HCT116 (cell line): Measurements from ENCODE around the gene LMX1A. TPM values are rescaled to one million over a fixed set of nuclear protein-coding genes. Genes with fewer than 3 reads are reported as not detected.

Source experiments
- ATAC-seq: fragments of 200-7000 bp; cut with Tn5 transposase; 2 replicates; pipeline ENCODE4 v1.9.1; 2020; ENCODE audit warnings: mild to moderate bottlenecking, moderate library complexity
- BruUV-seq: library from RNA; stranded (reverse); fragments of 400-500 nt; replicated peaks from 2 replicates; lab custom pipeline; 2021; lab: Mats Ljungman, UMichigan
- CTCF ChIA-PET: fragments of 300-600 bp; sonication (Branson Sonifier 250); formaldehyde crosslinking; loops from one replicate; lab custom pipeline; 2021; ENCODE audit warnings: antibody characterized with exemption; lab: Charles Lee
- POLR2A ChIA-PET: fragments of 300-600, 350-600 bp; sonication (Branson Sonifier 250); formaldehyde crosslinking; loops from one replicate; lab custom pipeline; 2021; ENCODE audit warnings: antibody characterized with exemption; lab: Charles Lee
- RAD21 ChIA-PET, 2 experiments: fragments of 300-600 bp; sonication (Branson Sonifier 250); formaldehyde crosslinking; loops; one replicate each; lab custom pipeline; 2023; ENCODE audit warnings: low total read pairs in 2 of 2; ENCODE audit not compliant: uncharacterized antibody in 2 of 2, unreplicated experiment in 2 of 2, low non-redundant PET in 1 of 2; lab: Charles Lee
- DNase-seq: peaks from one replicate; pipeline ENCODE4 v3.0.0-alpha.2; 2010; ENCODE audit warnings: low read depth, low spot score
- H2AFZ ChIP-seq: fragments of 200-600 bp; shearing (Covaris generic), sonication (generic); 2 replicates; pipeline ENCODE4 v1.6.1; 2017; ENCODE audit warnings: low read depth, mixed run types, mixed read lengths, antibody characterized with exemption, low read length; ENCODE audit not compliant: poor library complexity, severe bottlenecking
- H3K27ac ChIP-seq: 2 replicates; pipeline ENCODE4 v1.5.1; 2012; ENCODE audit warnings: low read depth, low read length
- H3K27me3 ChIP-seq: fragments of 200-600 bp; sonication (generic); 2 replicates; pipeline ENCODE4 v1.6.1; 2016; ENCODE audit warnings: mixed run types, low read length, mixed read lengths; ENCODE audit not compliant: insufficient read depth
- H3K36me3 ChIP-seq, 2 experiments: fragments of 200-500 bp in 1 of 2; fragments of 200-600 bp in 1 of 2; sonication (Bioruptor generic) in 1 of 2; sonication (generic) in 1 of 2; 2 replicates each; pipeline versions ENCODE4 v1.5.1 to v1.6.1; 2014 to 2016; ENCODE audit warnings: low read length in 2 of 2, inconsistent platforms in 1 of 2, mixed read lengths in 1 of 2, mixed run types in 1 of 2; ENCODE audit not compliant: insufficient read depth in 2 of 2, control insufficient read depth in 1 of 2
- H3K4me1 ChIP-seq, 2 experiments: fragments of 200-600 bp in 1 of 2; sonication (generic) in 1 of 2; 2 replicates each; pipeline versions ENCODE4 v1.5.1 to v1.6.1; 2012 to 2017; ENCODE audit warnings: low read length in 2 of 2, inconsistent platforms in 1 of 2, mild to moderate bottlenecking in 1 of 2, mixed read lengths in 1 of 2, mixed run types in 1 of 2, moderate library complexity in 1 of 2; ENCODE audit not compliant: insufficient read depth in 2 of 2, control insufficient read depth in 1 of 2
- H3K4me2 ChIP-seq: fragments of 200-600 bp; sonication (generic); 2 replicates; pipeline ENCODE4 v1.6.1; 2017; ENCODE audit warnings: mixed run types, low read length, mixed read lengths
- H3K4me3 ChIP-seq, 2 experiments: fragments of 200-600 bp in 1 of 2; sonication (generic) in 1 of 2; replicated peaks in 1 of 2; 2 replicates each; pipeline ENCODE4 v1.5.1; 2011 to 2016; ENCODE audit warnings: low read length in 2 of 2, control low read depth in 1 of 2, low read depth in 1 of 2, mild to moderate bottlenecking in 1 of 2, mixed read lengths in 1 of 2, mixed run types in 1 of 2
- H3K79me2 ChIP-seq: fragments of 200-600 bp; sonication (generic); 2 replicates; pipeline ENCODE4 v1.6.1; 2017; ENCODE audit warnings: mild to moderate bottlenecking, mixed run types, low read length, moderate library complexity, mixed read lengths; ENCODE audit not compliant: insufficient read depth
- H3K9ac ChIP-seq: fragments of 200-600 bp; sonication (generic); 2 replicates; pipeline ENCODE4 v1.6.1; 2016; ENCODE audit warnings: low read length, mixed read lengths
- H3K9me2 ChIP-seq: fragments of 200-600 bp; sonication (generic), shearing (Covaris generic); 2 replicates; pipeline ENCODE4 v1.6.1; 2017; ENCODE audit warnings: mixed run types, mild to moderate bottlenecking, moderate library complexity; ENCODE audit not compliant: insufficient read depth
- H3K9me3 ChIP-seq, 2 experiments: fragments of 200-500 bp in 1 of 2; fragments of 200-600 bp in 1 of 2; sonication (Bioruptor generic) in 1 of 2; sonication (generic) in 1 of 2; 2 replicates each; pipeline ENCODE4 v1.6.1; 2014 to 2017; ENCODE audit warnings: low read length in 2 of 2, mixed read lengths in 2 of 2, inconsistent platforms in 1 of 2, low read depth in 1 of 2, mild to moderate bottlenecking in 1 of 2, mixed run types in 1 of 2, moderate library complexity in 1 of 2; ENCODE audit not compliant: control insufficient read depth in 1 of 2, insufficient read depth in 1 of 2
- H4K20me1 ChIP-seq: fragments of 200-600 bp; sonication (generic), shearing (Covaris generic); 2 replicates; pipeline ENCODE4 v1.6.1; 2017; ENCODE audit warnings: mixed run types, mild to moderate bottlenecking, moderate library complexity; ENCODE audit not compliant: insufficient read depth
- CBX3 ChIP-seq: IDR thresholded peaks from 2 replicates; pipeline ENCODE4 v1.6.1; 2012; ENCODE audit warnings: low read depth
- CEBPB ChIP-seq: IDR thresholded peaks from 2 replicates; pipeline ENCODE4 v1.6.1; 2012; ENCODE audit warnings: low read depth
- CTCF ChIP-seq, 3 experiments: fragments of 200-600 bp in 1 of 3; sonication (generic) in 1 of 3; IDR thresholded peaks in 2 of 3; conservative IDR thresholded peaks in 1 of 3; 2 replicates each; pipeline ENCODE4 v1.5.1; 2012 to 2017; ENCODE audit warnings: low read depth in 2 of 3, low read length in 2 of 3, antibody characterized with exemption in 1 of 3, borderline replicate concordance in 1 of 3, control low read depth in 1 of 3, mild to moderate bottlenecking in 1 of 3, mixed read lengths in 1 of 3, mixed run types in 1 of 3, moderate library complexity in 1 of 3; ENCODE audit not compliant: insufficient read depth in 1 of 3
- EGR1 ChIP-seq: IDR thresholded peaks from 2 replicates; pipeline ENCODE4 v1.6.1; 2012; ENCODE audit warnings: low read depth
- EZH2phosphoT487 ChIP-seq: fragments of 200-600 bp; IDR thresholded peaks from 2 replicates; pipeline ENCODE4 v1.6.1; 2018; ENCODE audit warnings: antibody characterized with exemption, borderline replicate concordance
- FOSL1 ChIP-seq: IDR thresholded peaks from 2 replicates; pipeline ENCODE4 v1.6.1; 2012; ENCODE audit warnings: low read depth
- JUND ChIP-seq: IDR thresholded peaks from 2 replicates; pipeline ENCODE4 v1.6.1; 2012
- MAX ChIP-seq: IDR thresholded peaks from 2 replicates; pipeline ENCODE4 v1.6.1; 2012
- RAD21 ChIP-seq: IDR thresholded peaks from 2 replicates; pipeline ENCODE4 v1.6.1; 2012; ENCODE audit warnings: low read depth, mild to moderate bottlenecking
- REST ChIP-seq: IDR thresholded peaks from 2 replicates; pipeline ENCODE4 v1.6.1; 2012; ENCODE audit warnings: low read depth
- SIN3A ChIP-seq: IDR thresholded peaks from 2 replicates; pipeline ENCODE4 v1.6.1; 2012; ENCODE audit warnings: low read depth
- SP1 ChIP-seq: IDR thresholded peaks from 2 replicates; pipeline ENCODE4 v1.6.1; 2012; ENCODE audit warnings: low read depth
- SRF ChIP-seq: IDR thresholded peaks from 2 replicates; pipeline ENCODE4 v1.6.1; 2012; ENCODE audit warnings: low read depth
- TCF7L2 ChIP-seq: IDR thresholded peaks from 2 replicates; pipeline ENCODE4 v1.7.0; 2011; ENCODE audit warnings: borderline replicate concordance, inconsistent platforms; ENCODE audit not compliant: insufficient read depth, insufficient read length; ENCODE audit errors: extremely low read depth
- YY1 ChIP-seq: IDR thresholded peaks from 2 replicates; pipeline ENCODE4 v1.6.1; 2011; ENCODE audit warnings: low read length, low read depth, moderate library complexity, mild to moderate bottlenecking; ENCODE audit not compliant: insufficient replicate concordance; ENCODE audit errors: extremely low read depth
- ZBTB33 ChIP-seq: IDR thresholded peaks from 2 replicates; pipeline ENCODE4 v1.6.1; 2011; ENCODE audit warnings: mild to moderate bottlenecking, low read length, moderate library complexity; ENCODE audit not compliant: insufficient replicate concordance; ENCODE audit errors: extremely low read depth
- ZFX ChIP-seq: fragments of 450-650 bp; IDR thresholded peaks from 2 replicates; pipeline ENCODE4 v1.6.1; 2017
- intact Hi-C: fragments of 100-400 bp; cut with micrococcal nuclease; formaldehyde crosslinking; loops from 2 replicates; pipeline ENCODE4 v1.10.0; 2022
- total RNA-seq: library from RNA; stranded (reverse); gene quantifications from one replicate; pipeline ENCODE4 v1.2.1, GENCODE V29; 2021; ENCODE audit not compliant: unreplicated experiment

LMX1A gene
- total RNA-seq, 1 experiment from 2014 or later: not detected

- BruUV-seq: no TSS peak
- no peak for DNase-seq
- no peaks in the 10 kb centered on the region for H3K4me1 ChIP-seq
- TF ChIP-seq MAX (no peak), ZFX (no peak), SP1 (no peak), JUND (no peak), CEBPB (no peak), ZBTB33 (no peak), RAD21 (no peak), FOSL1 (no peak), EGR1 (no peak), REST (no peak), EZH2phosphoT487 (no peak), SIN3A (no peak), TCF7L2 (no peak), CBX3 (no peak), CTCF (IDR thresholded peaks at IDR 0.05 in 2 of 3, conservative IDR thresholded peaks at IDR 0.05 in 1 of 3; ENCODE audit: borderline replicate concordance in 1 of 3, insufficient read depth in 1 of 3, low read depth in 2 of 3, low read length in 2 of 3) (no peak), YY1 (no peak), SRF (no peak)
- TF ChIP-seq, all 23 proteins: peak for 0
- Histone ChIP-seq H4K20me1 (no peaks in the 10 kb centered on the region), H3K9me3 (no peaks in the 10 kb centered on the region), H3K27ac (no peak overlapping the region), H3K4me3 (no peak overlapping the region), H3K9ac (no peak overlapping the region), H3K79me2 (no peaks in the 10 kb centered on the region), H3K36me3 (no peaks in the 10 kb centered on the region), H3K9me2 (no peaks in the 10 kb centered on the region), H3K27me3 (peaks cover 41% of the 10 kb centered on the region), H2AFZ (no peak overlapping the region), H3K4me2 (no peak overlapping the region)
- ChIA-PET CTCF (no interaction called here), RAD21 (no interaction called here), POLR2A (no interaction called here)
- no peak for ATAC-seq
- intact Hi-C loops: no loop called here
Observed at GRCh38 chr1:165287781-165288180, 68.7 kb downstream of the LMX1A start.
